ENCODE data around the gene AGRP.

GRCh38 chr16:67466581-67466980 lies 16.8 kb downstream of the AGRP start:
- TF ChIP-seq CTCF (IDR thresholded peaks at IDR 0.05) (no peak), POLR2A (IDR thresholded peaks at IDR 0.05) (no peak), POLR2AphosphoS5 (IDR thresholded peaks at IDR 0.05; ENCODE audit: insufficient read depth in 1 of 2, low read depth in 1 of 2) (no peak)

All from vagina (tissue), 2 donors.